ENCODE data around the gene RAMP2.

The RAMP2 gene

DNA sequence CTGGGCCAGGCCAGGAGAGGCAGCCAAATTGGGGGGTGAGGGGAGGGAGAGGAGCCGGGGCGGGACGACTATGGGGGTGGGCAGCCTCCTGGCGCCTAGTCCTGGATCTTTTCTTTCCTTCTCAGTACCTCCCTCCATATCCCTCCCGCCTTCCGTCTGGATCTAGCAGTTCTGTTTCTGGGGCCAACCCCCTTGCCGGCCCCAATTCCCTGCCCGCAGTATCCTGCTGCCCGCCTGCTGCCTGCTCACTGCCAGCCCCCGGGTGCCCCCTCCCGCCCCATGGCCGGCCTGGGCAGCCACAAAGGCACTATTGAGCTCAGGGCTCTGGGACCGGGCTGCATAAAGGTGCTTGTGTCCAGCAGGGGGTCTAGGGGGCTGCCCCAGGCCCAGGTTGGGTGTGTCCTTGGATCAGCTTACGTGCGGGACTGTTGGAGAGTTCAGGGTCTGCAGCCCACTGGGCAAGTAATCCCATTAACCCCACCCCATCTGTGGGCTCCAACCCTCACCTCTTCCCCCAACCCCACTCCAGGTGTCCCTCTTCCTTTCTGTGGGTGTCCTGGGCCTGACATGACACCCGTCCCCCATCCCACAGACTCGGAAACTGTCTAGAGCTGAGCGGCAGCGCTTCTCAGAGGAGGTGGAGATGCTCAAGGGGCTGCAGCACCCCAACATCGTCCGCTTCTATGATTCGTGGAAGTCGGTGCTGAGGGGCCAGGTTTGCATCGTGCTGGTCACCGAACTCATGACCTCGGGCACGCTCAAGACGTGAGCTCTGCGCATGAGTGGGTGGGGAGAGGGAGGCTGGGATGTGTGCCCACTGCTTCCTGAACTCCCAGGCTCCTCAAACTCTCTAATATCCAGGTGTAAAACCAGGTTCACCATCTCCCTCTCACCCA is 21.4 kb downstream of the RAMP2 start:
- H3K4me3 ChIP-seq (ENCODE audit: insufficient read depth, low read length, poor library complexity, severe bottlenecking), result no peak overlapping the region
- H3K9ac ChIP-seq (ENCODE audit: low read length), result no peak overlapping the region
- H3K79me2 ChIP-seq (ENCODE audit: insufficient read depth, low read length), result no peaks in the 10 kb centered on the region
- no peaks in the 10 kb centered on the region for H3K9me3 ChIP-seq (ENCODE audit: insufficient read depth, low read length)
- TF ChIP-seq CTCF (IDR thresholded peaks at IDR 0.05; ENCODE audit: insufficient read depth, low read length, poor library complexity, severe bottlenecking), result no peak
- TF ChIP-seq EZH2phosphoT487 (conservative IDR thresholded peaks at IDR 0.05; ENCODE audit: low read length), result no peak
- no peak overlapping the region for H2AFZ ChIP-seq (ENCODE audit: low read depth, low read length, severe bottlenecking)
- H3F3A ChIP-seq (ENCODE audit: insufficient read depth), result no peaks in the 10 kb centered on the region
- no peaks in the 10 kb centered on the region for H3K9me2 ChIP-seq (replicated peaks; ENCODE audit: insufficient read depth, low read length)
- no peak overlapping the region for H3K27ac ChIP-seq (ENCODE audit: low read depth, low read length)
- no peaks in the 10 kb centered on the region for H4K20me1 ChIP-seq (ENCODE audit: low read depth, low read length)
- H3K27me3 ChIP-seq (ENCODE audit: low read length), result no peaks in the 10 kb centered on the region
- H3K36me3 ChIP-seq (ENCODE audit: low read length), result no peaks in the 10 kb centered on the region
- H3K4me2 ChIP-seq (ENCODE audit: low read depth, low read length, poor library complexity, severe bottlenecking), result no peak overlapping the region

DNA sequence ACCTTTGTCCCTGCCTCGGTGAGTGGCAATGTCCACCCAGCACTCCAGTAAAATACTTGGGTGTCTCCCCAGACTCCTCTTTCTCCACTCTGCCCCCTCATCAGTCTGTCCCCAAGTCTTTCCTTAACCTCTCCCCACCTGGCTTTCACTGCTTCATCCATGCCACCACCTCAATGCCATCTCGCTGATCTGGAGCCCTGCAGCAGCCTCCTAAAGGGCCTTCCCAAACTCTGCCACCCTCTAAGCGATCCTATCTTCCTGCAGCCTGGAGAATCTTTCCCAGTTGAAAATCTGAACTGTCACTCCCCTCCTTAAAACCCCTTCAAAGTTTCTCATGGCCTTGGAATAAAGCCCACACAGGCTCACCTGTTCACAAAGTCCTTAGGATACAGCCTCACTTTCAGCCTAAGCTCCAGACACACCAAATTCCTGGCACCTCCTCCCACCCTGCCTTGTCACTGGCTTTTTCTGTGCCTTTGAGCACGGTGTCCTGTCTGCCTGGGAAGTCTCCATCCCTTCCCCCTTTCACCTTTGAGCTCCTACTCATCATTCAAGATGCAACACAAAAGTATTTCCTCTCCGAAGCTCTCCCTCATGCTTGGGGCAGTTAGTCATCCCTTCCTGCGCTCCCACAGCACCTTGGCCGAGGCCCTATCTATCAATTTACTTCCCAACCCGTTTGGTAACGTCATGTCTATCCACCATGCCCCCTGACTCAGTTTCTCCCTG is 22.2 kb downstream of the RAMP2 start:
- H3K4me2 ChIP-seq (ENCODE audit: low read depth, low read length, poor library complexity, severe bottlenecking), result no peak overlapping the region
- H3K36me3 ChIP-seq (ENCODE audit: low read length), result no peaks in the 10 kb centered on the region
- H2AFZ ChIP-seq (ENCODE audit: low read depth, low read length, severe bottlenecking), result no peak overlapping the region
- H3K27me3 ChIP-seq (ENCODE audit: low read length), result no peaks in the 10 kb centered on the region
- H3K9me2 ChIP-seq (replicated peaks; ENCODE audit: insufficient read depth, low read length), result no peaks in the 10 kb centered on the region
- no peak overlapping the region for H3K27ac ChIP-seq (ENCODE audit: low read depth, low read length)
- H3K79me2 ChIP-seq (ENCODE audit: insufficient read depth, low read length), result no peaks in the 10 kb centered on the region
- no peaks in the 10 kb centered on the region for H4K20me1 ChIP-seq (ENCODE audit: low read depth, low read length)
- no peak overlapping the region for H3K4me3 ChIP-seq (ENCODE audit: insufficient read depth, low read length, poor library complexity, severe bottlenecking)
- H3K9me3 ChIP-seq (ENCODE audit: insufficient read depth, low read length), result no peaks in the 10 kb centered on the region
- H3K9ac ChIP-seq (ENCODE audit: low read length), result no peak overlapping the region
- no peak for TF ChIP-seq EZH2phosphoT487 (conservative IDR thresholded peaks at IDR 0.05; ENCODE audit: low read length)
- TF ChIP-seq CTCF (IDR thresholded peaks at IDR 0.05; ENCODE audit: insufficient read depth, low read length, poor library complexity, severe bottlenecking), result no peak
- no peaks in the 10 kb centered on the region for H3F3A ChIP-seq (ENCODE audit: insufficient read depth)

DNA sequence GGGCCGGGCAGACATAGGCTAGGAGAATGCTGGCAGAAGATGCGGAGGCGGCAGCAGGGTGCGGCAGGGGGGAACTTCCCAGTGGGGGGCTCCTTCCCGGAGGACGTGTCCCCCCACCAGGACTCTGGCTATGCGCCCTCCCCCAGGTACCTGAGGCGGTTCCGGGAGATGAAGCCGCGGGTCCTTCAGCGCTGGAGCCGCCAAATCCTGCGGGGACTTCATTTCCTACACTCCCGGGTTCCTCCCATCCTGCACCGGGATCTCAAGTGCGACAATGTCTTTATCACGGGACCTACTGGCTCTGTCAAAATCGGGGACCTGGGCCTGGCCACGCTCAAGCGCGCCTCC is 22.7 kb downstream of the RAMP2 start:
- Histone ChIP-seq H3K4me3 (ENCODE audit: insufficient read depth, low read length, poor library complexity, severe bottlenecking) (no peak overlapping the region), H3F3A (ENCODE audit: insufficient read depth) (no peaks in the 10 kb centered on the region), H3K27me3 (ENCODE audit: low read length) (no peaks in the 10 kb centered on the region), H3K9me2 (replicated peaks; ENCODE audit: insufficient read depth, low read length) (no peaks in the 10 kb centered on the region), H2AFZ (ENCODE audit: low read depth, low read length, severe bottlenecking) (no peak overlapping the region), H3K9me3 (ENCODE audit: insufficient read depth, low read length) (no peaks in the 10 kb centered on the region), H4K20me1 (ENCODE audit: low read depth, low read length) (no peaks in the 10 kb centered on the region), H3K9ac (ENCODE audit: low read length) (no peak overlapping the region), H3K27ac (ENCODE audit: low read depth, low read length) (no peak overlapping the region), H3K79me2 (ENCODE audit: insufficient read depth, low read length) (no peaks in the 10 kb centered on the region), H3K4me2 (ENCODE audit: low read depth, low read length, poor library complexity, severe bottlenecking) (no peak overlapping the region), H3K36me3 (ENCODE audit: low read length) (no peaks in the 10 kb centered on the region)
- no peak for TF ChIP-seq CTCF (IDR thresholded peaks at IDR 0.05; ENCODE audit: insufficient read depth, low read length, poor library complexity, severe bottlenecking)
- no peak for TF ChIP-seq EZH2phosphoT487 (conservative IDR thresholded peaks at IDR 0.05; ENCODE audit: low read length)

All from SU-DHL-6 (cell line).